GM19025 (cell line): ENCODE results near the gene MTHFS.
A peak's percentile ranks its signal among the peaks of the same experiment; 100 is the strongest.
"Not testable (repeated sequence)": the region's sequence is repeated elsewhere in the genome, so short reads cannot be mapped to it uniquely, and the experiment has no call there.

Experiments
- ATAC-seq: cut with Tn5 transposase; IDR thresholded peaks from one replicate; pipeline ENCODE4 v1.9.1; 2021; ENCODE audit warnings: mild to moderate bottlenecking, low read depth, moderate library complexity; ENCODE audit not compliant: unreplicated experiment

Gene MTHFS

GRCh38 chr15:79896634-79897379, at the start of gene MTHFS:
MTHFS (minus strand) TSS chr15:79897014; CDS start chr15:79896988, 26 bp downstream.
- peak; percentile 81 for ATAC-seq

DNA sequence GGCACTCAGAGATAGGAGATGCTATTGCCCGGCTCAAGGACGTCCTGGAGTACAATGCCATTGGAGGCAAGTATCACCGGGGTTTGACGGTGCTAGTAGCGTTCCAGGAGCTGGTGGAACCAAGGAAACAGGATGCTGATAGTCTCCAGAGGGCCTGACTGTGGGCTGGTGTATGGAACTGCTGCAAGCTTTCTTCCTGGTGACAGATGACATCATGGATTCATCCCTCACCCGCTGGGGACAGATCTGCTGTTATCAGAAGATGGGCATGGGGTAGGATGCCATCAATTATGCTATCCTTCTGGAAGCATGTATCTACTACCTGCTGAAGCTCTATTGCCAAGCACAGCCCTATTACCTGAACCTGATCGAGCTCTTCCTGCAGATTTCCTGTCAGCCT, 47.8 kb upstream of the MTHFS start:
- no peak for ATAC-seq

DNA sequence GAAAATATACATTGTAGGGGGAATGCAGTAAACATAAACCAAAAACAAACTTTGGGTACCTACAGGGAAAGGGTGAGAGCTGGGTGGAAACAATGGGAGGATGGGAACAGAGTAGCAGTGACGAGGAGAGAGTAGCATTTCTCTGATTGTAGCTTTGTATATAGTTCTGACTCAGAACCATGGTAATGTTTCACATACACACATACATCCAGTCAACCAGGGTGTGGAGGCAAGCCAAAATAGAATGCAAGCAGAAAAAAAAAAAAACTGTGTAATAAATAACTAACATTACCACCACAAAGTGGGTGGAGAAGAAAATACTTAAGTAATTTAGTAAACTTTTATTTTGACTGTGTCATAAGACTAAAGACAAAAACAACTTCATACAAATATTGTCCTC, 47.0 kb upstream of the MTHFS start:
- ATAC-seq: peak; percentile 43

DNA sequence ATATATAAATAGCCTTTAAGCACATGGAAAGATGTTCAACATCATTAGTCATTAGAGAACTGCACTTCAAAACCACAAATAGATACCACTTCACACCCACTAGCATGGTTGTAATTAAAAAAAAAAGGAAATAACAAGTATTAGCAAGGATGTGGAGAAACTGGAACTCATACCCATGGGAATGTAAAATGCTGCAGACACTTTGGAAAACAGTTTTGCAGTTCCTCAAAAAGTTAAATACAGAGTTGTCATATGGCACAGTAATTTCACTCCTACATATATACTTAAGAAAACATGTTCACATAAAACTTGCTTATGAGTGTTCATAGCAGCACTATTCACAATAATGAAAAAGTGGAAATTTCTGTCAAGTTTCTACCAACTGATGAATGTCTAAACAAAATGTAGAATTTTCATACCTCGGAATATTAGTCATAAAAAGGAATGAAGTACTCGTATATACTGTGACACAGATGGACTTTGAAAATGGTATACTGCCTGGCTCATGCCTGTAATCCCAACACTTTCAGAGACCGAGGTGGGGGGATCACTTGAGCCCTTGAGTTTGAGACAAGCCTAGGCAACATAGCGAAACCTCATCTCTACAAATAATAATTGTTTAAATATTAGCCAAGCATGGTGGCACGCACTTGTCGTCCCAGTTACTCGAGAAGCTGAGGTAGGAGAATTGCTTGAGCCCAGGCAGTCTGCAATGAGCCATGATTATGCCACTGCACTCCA, 46.1 kb upstream of the MTHFS start:
- ATAC-seq: no peak

- no peak for ATAC-seq
These were observed 42.6 kb upstream of the MTHFS start for GRCh38 chr15:79939399-79939798.

DNA sequence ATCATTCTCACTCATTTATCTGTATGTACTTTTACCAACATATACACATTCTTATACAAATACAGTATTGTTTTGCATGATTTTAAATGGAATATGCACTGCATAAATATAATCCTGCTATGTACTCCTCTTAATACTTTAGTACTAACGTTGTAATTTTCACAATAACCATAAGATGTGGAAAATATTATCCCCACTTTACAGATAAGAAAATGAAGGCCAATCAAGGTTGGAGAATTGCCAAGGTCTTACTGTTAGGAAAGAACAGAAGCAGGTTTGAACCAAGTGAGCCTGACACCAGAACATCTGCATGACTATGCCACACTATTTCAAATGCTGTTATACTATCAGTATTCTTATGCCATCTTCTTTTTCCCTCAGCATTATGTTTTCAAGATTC, 41.3 kb upstream of the MTHFS start:
- no peak for ATAC-seq

DNA sequence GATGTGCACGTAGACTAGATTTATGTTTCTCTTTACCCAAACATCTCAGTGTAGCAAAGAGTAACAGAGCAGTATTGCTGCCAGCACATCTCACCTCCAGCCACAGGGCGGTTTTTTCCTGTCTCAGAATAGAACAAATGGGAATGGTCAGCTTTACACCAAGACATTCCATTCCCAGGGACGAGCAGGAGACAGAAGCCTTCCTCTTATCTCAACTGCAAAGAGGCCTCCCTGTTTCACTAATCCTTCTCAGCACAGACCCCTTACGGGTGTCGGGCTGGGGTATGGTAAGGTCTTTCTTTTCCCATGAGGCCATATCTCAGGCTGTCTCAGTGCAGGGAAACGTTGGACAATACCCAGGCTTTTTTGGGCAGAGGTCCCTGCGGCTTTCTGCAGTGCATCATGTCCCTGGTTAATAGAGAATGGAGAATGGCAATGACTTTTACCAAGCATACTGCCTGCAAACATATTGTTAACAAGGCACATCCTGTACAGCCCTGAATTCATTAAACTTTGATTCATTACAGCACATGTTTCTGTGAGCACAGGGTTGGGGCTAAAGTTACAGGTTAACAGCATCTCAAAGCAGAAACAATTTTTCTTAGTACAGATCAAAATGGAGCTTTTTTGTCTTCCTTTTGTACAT, 38.9 kb upstream of the MTHFS start:
- not testable (repeated sequence) for ATAC-seq

- ATAC-seq: no peak
These were observed 36.4 kb upstream of the MTHFS start for GRCh38 chr15:79933231-79933630.

DNA sequence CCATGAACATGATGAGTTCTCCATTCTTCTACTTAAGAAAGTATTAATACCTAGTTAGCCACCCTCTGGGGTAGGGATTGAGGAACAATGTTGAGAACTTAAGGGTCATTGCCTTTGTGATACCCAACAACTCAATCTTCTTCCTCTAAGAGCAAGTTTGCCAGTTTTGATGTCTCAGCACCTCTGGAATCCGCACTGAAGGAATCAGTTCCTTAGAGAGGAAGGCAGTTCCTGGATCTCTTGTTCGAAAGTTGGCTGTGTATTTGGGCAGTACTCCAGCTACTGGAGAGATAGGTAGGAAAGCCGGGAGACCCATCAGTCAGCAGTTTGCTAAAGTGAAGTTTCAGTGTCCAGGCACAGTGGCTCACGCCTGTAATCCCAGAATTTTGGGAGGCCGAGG, 35.6 kb upstream of the MTHFS start:
- ATAC-seq: no peak

- ATAC-seq: no peak
These were observed 33.7 kb upstream of the MTHFS start for GRCh38 chr15:79930516-79930915.

- no peak for ATAC-seq
These were observed 32.6 kb upstream of the MTHFS start for GRCh38 chr15:79929412-79929811.

DNA sequence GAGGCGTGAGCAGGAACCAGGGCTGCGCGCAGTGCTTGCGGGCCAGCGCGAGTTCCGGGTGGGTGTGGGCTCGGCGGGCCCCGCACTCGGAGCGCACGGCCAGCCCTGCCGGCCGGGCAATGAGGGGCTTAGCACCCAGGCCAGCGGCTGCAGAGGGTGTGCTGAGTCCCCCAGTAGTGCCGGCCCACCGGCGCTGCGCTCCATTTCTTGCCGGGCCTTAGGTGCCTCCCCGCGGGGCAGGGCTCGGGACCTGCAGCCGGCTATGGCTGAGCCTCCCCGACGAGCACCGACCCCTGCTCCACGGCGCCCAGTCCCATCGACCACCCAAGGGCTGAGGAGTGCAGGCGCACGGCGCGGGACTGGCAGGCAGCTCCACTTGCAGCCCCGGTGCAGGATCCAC, 29.3 kb upstream of the MTHFS start:
- not testable (repeated sequence) for ATAC-seq

- ATAC-seq: no peak
These were observed 27.6 kb upstream of the MTHFS start for GRCh38 chr15:79924379-79924778.

GRCh38 chr15:79923515-79924169, 26.8 kb upstream of the MTHFS start:
- peak; percentile 94 for ATAC-seq

GRCh38 chr15:79923079-79923514, 26.3 kb upstream of the MTHFS start:
- ATAC-seq: peak; percentile 29

DNA sequence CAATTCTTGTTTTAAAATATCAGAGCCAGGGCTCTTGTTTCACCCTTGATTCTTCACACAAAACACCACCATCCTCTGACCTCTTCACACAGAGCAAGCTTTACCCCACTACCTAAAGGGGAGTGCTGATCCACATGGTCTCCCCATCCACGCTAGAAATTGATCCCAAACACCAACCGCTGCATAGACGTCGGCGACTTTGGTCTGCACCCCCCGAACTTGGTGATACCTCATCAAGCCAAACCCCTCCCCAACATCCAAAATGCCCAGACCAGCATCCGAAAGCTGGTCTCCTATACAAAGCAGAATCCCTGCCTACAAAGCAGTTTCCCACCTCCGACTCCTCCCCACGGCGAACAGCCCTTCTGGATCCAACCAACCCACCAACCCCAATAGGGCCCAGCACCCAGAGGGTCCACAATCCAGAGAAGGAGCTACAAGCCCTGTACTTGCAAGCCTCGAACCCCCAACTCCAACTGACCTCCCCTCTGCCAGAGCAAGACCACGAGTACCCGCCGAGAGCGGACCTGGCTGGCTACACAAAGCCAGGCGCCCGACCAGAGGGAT, 25.8 kb upstream of the MTHFS start:
- ATAC-seq: no peak

DNA sequence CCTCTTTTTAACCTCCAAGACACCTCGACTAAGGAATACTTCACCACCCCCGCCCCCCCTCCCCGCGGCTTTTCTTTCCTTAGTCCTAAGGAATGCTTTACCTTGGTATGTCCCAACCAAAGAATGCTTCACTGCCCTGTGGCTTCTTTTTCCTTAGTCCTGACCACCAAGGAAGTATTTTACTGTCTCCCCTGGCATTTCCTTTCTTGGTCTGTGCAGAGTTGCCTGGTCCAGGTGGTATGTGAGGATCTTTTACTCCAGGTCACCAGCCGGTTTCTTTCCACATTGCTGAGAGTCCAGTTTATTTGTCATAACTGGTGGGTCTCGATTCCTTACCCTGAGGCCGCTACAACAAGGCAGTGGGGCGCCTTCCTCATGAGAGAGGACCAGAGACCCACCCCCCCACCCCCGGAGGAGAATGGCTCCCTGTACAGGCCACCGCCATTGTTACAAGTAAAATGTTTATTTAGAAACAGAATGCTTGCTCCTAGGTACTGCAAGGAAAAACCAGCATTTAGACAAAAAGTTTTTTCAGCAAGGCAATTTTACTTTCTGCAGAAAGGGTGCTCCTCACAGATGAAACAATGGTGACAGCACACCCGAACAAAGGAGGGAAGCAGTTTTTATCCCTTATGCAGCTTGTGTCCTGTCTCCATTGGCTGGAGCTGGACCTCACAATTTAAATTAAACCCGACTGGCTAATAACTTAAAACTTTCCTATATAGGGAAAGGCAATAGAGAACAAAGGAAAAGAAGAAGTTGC, 23.1 kb upstream of the MTHFS start:
- no peak for ATAC-seq

DNA sequence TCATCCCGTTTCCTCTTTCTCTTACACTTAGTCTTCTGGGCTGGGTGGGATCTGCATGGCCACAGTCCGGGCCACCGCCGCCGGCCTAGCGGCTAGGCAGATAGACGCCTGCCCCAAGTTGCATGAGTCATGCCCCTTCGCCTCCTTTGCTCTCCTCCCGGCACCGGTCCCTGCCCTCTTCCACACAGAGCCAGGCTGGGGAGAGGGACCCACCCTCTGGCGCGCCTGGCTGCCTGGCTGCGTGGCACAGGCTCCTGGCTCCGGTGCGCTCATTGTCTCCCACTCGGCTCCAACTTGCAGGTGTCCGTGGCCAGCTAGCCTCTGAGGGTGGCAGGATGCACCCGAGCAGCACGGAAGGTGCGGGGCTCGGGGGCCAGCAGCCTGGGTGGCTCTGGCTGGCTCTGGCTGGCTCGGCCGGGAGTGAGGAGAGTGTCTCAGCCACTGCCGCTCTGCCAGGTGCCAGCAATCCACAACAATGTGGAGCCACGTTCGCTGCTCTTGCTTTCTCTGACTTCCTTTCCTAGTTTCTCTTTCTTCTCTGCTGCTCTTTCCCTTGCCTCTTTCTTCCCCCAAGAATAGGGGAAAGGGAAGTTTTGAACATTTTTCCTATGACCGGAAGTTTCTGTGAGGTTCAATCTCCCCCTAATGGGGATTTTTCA, 22.4 kb upstream of the MTHFS start:
- ATAC-seq: no peak

DNA sequence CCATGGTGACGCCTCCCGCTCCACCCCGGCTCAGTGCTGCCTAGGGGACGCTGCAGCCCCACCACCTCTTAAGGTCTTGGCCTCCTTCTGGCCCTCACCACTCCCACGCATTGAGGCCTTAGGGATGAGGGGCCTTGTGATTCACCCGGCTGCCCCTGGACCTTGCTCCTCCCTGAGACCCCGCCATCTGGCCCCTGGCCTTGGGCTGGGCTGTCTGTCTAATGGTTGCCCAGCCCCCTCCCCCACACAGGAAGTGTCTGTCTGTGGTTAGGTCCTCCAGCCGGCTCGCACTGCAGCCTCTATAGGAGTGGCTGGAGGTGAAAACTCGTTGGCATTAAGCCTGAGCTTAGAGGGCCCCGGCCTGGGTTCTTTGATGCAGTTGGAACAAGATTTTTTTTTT, 21.5 kb upstream of the MTHFS start:
- no peak for ATAC-seq
